Measurements from ENCODE around the gene KCTD18. TPM values are rescaled to one million over a fixed set of nuclear protein-coding genes. Genes with fewer than 3 reads are reported as not detected.

The KCTD18 gene
- total and polyA plus RNA-seq, 2 of the 8 experiments (the other 6 are each of a cell fraction or from before 2014, with no cell fraction given) = 1.6 to 3.1 TPM

- TF ChIP-seq CEBPB (IDR thresholded peaks at IDR 0.05; ENCODE audit: low read depth, low read length) (no peak), HDAC6 (IDR thresholded peaks at IDR 0.05; ENCODE audit: low read depth, low read length) (no peak), BRCA1 (IDR thresholded peaks at IDR 0.05; ENCODE audit: low read depth, low read length) (no peak), GABPA (IDR thresholded peaks at IDR 0.05; ENCODE audit: borderline replicate concordance, insufficient read depth, low read length) (no peak), USF2 (IDR thresholded peaks at IDR 0.05; ENCODE audit: low read length) (no peak), BCL11A (IDR thresholded peaks at IDR 0.05; ENCODE audit: low read depth in 2 of 2, low read length in 2 of 2) (no peak), FOSL1 (IDR thresholded peaks at IDR 0.05; ENCODE audit: insufficient read depth, low read depth, low read length) (no peak)
Measured at GRCh38 chr2:200450288-200450687, 59.6 kb downstream of the KCTD18 start (continued).
